Transverse colon (tissue), 4 donors: Measurements from ENCODE around the gene ING1.

Source experiments
- CTCF ChIP-seq, 5 experiments: fragments of 200-600 bp in 3 of 5; fragments of 450-650 bp in 2 of 5; sonication (generic) in 3 of 5; IDR thresholded peaks; 1 replicate in 2 of 5; 2 replicates in 3 of 5; pipeline ENCODE4 v1.5.1; 2016 to 2017; ENCODE audit warnings: antibody characterized with exemption in 5 of 5, inconsistent platforms in 3 of 5, mild to moderate bottlenecking in 2 of 5, moderate library complexity in 1 of 5
- EP300 ChIP-seq: sonication (generic); formaldehyde crosslinking; IDR thresholded peaks from one replicate; pipeline ENCODE4 v1.6.1; 2017; ENCODE audit warnings: antibody characterized with exemption, low read depth
- POLR2A ChIP-seq: fragments of 450-650 bp; IDR thresholded peaks from one replicate; pipeline ENCODE4 v1.6.1; 2016; ENCODE audit warnings: antibody characterized with exemption, mild to moderate bottlenecking, moderate library complexity
- POLR2AphosphoS5 ChIP-seq, 3 donors: sonication (generic); formaldehyde crosslinking; IDR thresholded peaks; one replicate each; pipeline ENCODE4 v1.6.1; 2016; ENCODE audit warnings: antibody characterized with exemption in 3 of 3

DNA sequence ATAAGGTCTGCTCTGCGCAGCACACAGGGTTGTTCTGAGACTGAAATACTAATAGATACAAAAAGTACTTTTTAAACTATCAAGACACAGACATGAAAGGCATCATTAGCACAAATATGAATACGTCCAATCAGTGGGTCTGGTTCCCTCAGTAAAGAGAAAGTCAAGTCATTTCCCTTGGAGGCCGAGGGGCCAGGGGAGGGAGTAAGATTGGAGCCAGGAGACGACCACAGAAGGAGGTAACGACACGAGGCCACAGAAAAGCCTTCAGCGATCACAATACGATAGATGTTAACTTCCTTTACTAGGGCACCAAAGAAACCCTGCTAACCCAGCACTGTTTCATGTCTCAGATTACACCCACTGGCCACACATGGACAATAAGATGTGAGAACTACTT is 12.9 kb upstream of the ING1 start:
- TF ChIP-seq CTCF (IDR thresholded peaks at IDR 0.05) (no peak), POLR2AphosphoS5 (IDR thresholded peaks at IDR 0.05) (no peak), EP300 (no peak), POLR2A (no peak)
